ENCODE data around the gene PIAS1.

GRCh38 chr15:68113751-68114150 lies 59.6 kb downstream of the PIAS1 start:
- TF ChIP-seq CTCF (IDR thresholded peaks at IDR 0.05; ENCODE audit: insufficient read depth, low read length, poor library complexity, severe bottlenecking) (no peak), EZH2phosphoT487 (conservative IDR thresholded peaks at IDR 0.05; ENCODE audit: low read length) (no peak)

Data from SU-DHL-6 (cell line).